ENCODE results near the gene SLC6A6.

- TF ChIP-seq CTCF (IDR thresholded peaks at IDR 0.05) (no peak), POLR2A (IDR thresholded peaks at IDR 0.05) (no peak), EP300 (IDR thresholded peaks at IDR 0.05) (no peak), POLR2AphosphoS5 (IDR thresholded peaks at IDR 0.05) (no peak)
These were observed 28.5 kb upstream of the SLC6A6 start for GRCh38 chr3:14373753-14374376.

Measured in gastroesophageal sphincter (tissue), 3 donors.